Activated CD4-positive, alpha-beta T cell treated with anti-CD3 and anti-CD28 coated beads, Interleukin-2, amount 50 U/mL, for 4 hours (primary cell): ENCODE results near the gene GSAP.
A peak's percentile ranks its signal among the peaks of the same experiment; 100 is the strongest.
"Not testable (repeated sequence)": the region's sequence is repeated elsewhere in the genome, so short reads cannot be mapped to it uniquely, and the experiment has no call there.

Source experiments
- DNase-seq, 2 experiments: peaks; one replicate each; pipeline ENCODE4 v3.0.0-alpha.2; 2020

Gene GSAP

DNA sequence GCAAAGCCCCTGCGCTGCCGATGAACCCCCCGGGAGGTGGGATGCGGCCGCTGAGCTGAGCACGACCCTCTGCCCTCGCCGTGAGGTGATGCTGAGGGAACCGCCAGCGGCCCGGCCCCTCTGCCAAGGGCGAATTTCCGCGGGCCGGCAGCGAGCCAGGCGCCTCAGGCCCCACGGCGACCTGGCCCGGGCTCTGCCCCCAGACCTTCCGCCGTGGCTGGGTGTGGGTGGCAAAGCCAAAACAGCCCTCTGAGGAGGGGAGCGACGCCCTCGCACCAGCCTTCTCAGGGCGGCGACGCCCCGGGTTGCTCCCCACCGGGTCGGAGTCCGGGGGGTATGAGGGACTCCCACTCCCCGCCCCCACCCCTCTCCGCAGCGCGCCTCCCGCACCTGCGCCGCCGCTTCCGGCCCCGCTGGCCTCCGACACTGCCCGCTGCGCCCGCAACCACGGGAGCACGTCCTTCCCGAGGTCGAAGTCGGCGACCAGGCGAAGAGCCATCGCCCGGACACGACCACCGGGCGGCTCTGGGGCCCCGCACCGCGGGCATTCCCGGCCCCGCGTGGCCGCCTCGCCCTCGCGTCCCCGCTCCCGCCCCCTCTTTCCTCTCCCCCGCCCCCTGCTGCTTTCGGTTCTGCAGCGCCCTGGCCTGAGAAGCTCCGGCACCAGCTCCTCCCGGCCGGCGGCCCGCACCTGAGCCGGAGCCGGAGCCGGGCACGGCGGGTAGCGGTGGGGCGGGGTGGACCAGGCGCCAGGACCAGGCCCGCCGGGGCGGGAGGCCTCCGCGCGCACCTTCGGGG is at the start of gene GSAP:
GSAP (minus strand) TSS at position 527 of the 798 bp plus-strand sequence; CDS start at position 499, 28 bp downstream.
- peak; percentile 51 to 52 for DNase-seq

GRCh38 chr7:77465256-77465655 is 49.1 kb upstream of the GSAP start:
- DNase-seq, result no peak

GRCh38 chr7:77464589-77464988 is 48.4 kb upstream of the GSAP start:
- no peak for DNase-seq

- DNase-seq, result not testable (repeated sequence)
These were observed 47.5 kb upstream of the GSAP start for GRCh38 chr7:77463632-77464031.

GRCh38 chr7:77461842-77462241 is 45.7 kb upstream of the GSAP start:
- DNase-seq, result no peak

- DNase-seq, result no peak
These were observed 45.1 kb upstream of the GSAP start for GRCh38 chr7:77461246-77461645.

DNA sequence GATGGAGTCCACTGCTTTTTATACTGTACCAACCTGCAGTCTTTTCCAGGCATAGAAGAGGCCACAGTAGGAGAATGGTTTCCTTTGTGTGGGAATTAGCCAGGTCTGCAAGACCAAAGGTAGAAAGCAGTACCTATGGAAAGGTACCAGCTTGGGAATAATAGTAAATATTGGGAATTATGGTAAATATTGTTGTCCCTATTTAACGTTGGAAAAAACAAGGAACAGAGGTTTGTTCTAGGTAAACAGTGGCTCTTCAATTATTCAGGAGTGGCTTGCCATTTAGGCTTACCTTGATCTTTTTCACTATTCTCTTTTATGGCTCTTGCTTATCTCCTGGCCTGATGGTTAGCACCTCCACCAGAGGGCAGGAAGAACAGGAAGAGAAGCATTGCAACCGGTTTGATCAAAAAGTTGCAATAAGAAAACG is 43.9 kb upstream of the GSAP start:
- DNase-seq, result no peak

GRCh38 chr7:77459311-77459726 is 43.2 kb upstream of the GSAP start:
- DNase-seq, result no peak

GRCh38 chr7:77458786-77459185 is 42.6 kb upstream of the GSAP start:
- DNase-seq, result no peak

DNA sequence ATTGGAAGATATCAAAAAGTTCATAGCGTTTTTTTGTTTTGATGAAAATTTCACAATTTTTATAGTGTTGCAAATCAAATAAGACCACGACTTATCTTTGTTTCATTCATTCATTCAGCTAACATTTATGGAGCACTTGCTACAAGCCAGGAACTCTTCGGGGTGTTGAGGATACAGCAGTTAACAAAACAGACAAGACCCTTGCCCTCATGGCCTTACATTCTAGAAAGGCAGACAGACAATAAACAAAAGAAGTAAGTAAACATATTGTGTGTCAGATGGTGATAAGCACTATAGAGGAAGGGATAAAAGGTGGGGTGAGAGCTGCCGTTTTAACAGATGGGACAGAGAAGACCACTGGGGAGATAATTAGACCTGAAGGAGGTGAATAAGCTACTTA is 41.6 kb upstream of the GSAP start:
- no peak for DNase-seq

DNA sequence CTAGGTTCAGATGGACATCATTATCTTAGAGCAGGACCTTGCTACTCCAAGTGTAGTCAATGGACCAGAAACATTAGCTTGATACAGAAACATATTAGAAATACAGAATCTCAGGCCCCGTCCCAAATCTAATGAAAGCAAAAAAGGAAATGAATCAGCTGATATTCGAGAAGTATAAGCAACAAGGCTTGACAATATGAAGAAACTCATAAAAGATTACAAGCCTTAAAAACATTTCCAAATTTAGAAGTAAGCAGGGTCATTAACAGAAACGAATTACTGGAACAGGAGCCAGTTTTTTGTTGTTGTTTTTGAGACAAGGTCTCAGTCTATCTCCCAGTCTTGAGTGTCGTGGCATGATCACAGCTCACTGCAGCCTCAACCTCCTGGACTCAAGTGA is 40.5 kb upstream of the GSAP start:
- DNase-seq, result no peak

- DNase-seq, result no peak
These were observed 39.2 kb upstream of the GSAP start for GRCh38 chr7:77455321-77455720.

- DNase-seq, result no peak
These were observed 38.7 kb upstream of the GSAP start for GRCh38 chr7:77454802-77455201.

DNA sequence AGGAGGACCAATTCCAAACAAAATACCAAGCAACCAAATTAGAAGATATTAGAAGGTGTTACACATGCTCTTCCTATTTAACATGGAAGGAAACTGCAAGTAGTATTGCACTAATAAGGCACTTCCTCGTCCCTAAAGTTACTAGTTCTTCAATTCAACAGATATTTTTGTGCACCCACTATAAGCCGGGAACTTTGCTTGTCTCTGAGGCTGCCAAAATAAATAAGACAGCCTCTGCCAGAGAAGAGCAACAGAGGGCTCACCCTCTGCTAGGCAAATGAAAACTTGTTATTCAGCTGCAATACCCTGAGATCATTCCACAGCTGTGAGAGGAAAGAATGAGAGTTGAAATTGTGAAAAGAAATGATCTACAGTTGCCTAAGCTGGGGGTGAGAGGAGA is 37.4 kb upstream of the GSAP start:
- no peak for DNase-seq

GRCh38 chr7:77451950-77452349 is 35.8 kb upstream of the GSAP start:
- not testable (repeated sequence) for DNase-seq

GRCh38 chr7:77450613-77451012 is 34.5 kb upstream of the GSAP start:
- no peak for DNase-seq

- DNase-seq, result no peak
These were observed 33.9 kb upstream of the GSAP start for GRCh38 chr7:77450054-77450453.

- no peak for DNase-seq
These were observed 31.5 kb upstream of the GSAP start for GRCh38 chr7:77447616-77448015.

- no peak for DNase-seq
These were observed 28.0 kb upstream of the GSAP start for GRCh38 chr7:77444123-77444522.

DNA sequence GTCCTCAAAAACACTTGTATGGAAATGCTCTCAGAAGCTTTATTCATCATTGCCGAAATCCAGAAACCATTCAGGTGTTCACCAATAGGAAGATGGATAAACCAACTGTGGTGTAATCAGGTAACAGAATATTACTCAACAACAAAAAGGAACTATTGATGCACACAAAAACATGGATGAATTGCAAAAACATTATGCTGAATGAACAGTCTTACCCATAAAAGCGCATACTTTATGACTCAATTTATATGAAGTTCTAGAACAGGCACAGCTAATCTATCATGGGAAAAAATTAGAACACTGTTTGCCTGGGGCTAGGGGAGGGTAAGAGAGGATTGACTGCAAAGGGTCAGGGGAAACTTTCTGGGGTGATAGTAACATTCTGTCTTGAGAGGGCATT is 26.9 kb upstream of the GSAP start:
- DNase-seq, result no peak

GRCh38 chr7:77442636-77443035 is 26.5 kb upstream of the GSAP start:
- no peak for DNase-seq

DNA sequence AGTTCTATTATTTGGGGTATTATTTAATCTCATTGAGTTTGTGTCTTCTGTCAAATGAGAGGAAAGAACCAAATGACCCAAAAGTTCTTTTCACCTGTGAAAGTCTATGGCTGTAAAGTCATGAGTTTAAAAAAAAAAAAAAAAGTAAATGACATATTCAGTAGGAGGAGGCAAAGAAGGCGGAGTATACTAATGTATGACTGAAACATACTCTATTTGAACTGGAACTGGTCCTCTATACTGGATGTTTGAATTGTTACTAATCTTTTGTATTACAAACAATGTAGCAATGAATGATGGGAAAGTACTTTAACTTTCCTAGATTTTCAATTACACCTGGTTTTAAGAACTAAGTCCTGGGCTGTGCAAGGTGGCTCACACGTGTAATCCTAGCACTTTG is 24.9 kb upstream of the GSAP start:
- DNase-seq, result no peak

- no peak for DNase-seq
These were observed 23.4 kb upstream of the GSAP start for GRCh38 chr7:77439572-77439971.

DNA sequence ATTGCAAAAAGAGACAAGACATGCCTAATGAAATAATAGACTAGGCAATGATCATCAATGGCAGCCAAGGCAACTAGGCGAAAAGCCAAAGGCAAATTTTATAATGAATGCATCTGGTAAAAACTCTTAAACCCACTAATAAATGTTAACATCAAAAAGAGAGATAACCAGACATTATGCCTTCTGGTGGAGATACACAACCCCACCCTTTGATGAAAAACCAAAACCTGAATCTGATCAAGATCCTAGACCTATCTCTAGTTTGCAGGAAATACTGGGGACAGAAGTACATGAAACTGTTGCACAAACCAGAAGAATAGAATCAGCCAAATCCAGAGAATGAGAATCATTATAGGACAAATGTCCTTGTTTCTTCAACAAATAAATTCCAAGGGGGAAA is 22.0 kb upstream of the GSAP start:
- no peak for DNase-seq
